Ishikawa (cell line): ENCODE results near the gene RNF220.

Source experiments
- CEBPB ChIP-seq: IDR thresholded peaks from 2 replicates; pipeline ENCODE4 v1.6.1; 2012
- CREB1 ChIP-seq: IDR thresholded peaks from 2 replicates; pipeline ENCODE4 v1.6.1; 2012; ENCODE audit warnings: low read depth
- EGR1 ChIP-seq: IDR thresholded peaks from 2 replicates; pipeline ENCODE4 v1.6.1; 2012
- EP300 ChIP-seq: IDR thresholded peaks from 2 replicates; pipeline ENCODE4 v1.6.1; 2012; ENCODE audit warnings: borderline replicate concordance
- FOXM1 ChIP-seq: IDR thresholded peaks from 2 replicates; pipeline ENCODE4 v1.6.1; 2012; ENCODE audit warnings: low read depth, borderline replicate concordance
- NFIC ChIP-seq: IDR thresholded peaks from 2 replicates; pipeline ENCODE4 v1.6.1; 2012
- RAD21 ChIP-seq: IDR thresholded peaks from 2 replicates; pipeline ENCODE4 v1.6.1; 2012; ENCODE audit warnings: low read depth
- TAF1 ChIP-seq: IDR thresholded peaks from 2 replicates; pipeline ENCODE4 v1.6.1; 2012; ENCODE audit warnings: low read depth, mild to moderate bottlenecking
- TCF12 ChIP-seq: IDR thresholded peaks from 2 replicates; pipeline ENCODE4 v1.6.1; 2012; ENCODE audit warnings: low read depth
- YY1 ChIP-seq: IDR thresholded peaks from 2 replicates; pipeline ENCODE4 v1.6.1; 2012; ENCODE audit warnings: low read depth
- ZBTB7A ChIP-seq: IDR thresholded peaks from 2 replicates; pipeline ENCODE4 v1.6.1; 2012; ENCODE audit warnings: low read depth
- TF ChIP-seq, protein P1 (sequence below): IDR thresholded peaks from 2 replicates; pipeline ENCODE4 v1.6.1; 2012; ENCODE audit warnings: low read depth, mild to moderate bottlenecking
- TF ChIP-seq, protein P2 (sequence below): IDR thresholded peaks from 2 replicates; pipeline ENCODE4 v1.6.1; 2012
- TF ChIP-seq, protein P3 (sequence below): IDR thresholded peaks from 2 replicates; pipeline ENCODE4 v1.6.1; 2012

DNA sequence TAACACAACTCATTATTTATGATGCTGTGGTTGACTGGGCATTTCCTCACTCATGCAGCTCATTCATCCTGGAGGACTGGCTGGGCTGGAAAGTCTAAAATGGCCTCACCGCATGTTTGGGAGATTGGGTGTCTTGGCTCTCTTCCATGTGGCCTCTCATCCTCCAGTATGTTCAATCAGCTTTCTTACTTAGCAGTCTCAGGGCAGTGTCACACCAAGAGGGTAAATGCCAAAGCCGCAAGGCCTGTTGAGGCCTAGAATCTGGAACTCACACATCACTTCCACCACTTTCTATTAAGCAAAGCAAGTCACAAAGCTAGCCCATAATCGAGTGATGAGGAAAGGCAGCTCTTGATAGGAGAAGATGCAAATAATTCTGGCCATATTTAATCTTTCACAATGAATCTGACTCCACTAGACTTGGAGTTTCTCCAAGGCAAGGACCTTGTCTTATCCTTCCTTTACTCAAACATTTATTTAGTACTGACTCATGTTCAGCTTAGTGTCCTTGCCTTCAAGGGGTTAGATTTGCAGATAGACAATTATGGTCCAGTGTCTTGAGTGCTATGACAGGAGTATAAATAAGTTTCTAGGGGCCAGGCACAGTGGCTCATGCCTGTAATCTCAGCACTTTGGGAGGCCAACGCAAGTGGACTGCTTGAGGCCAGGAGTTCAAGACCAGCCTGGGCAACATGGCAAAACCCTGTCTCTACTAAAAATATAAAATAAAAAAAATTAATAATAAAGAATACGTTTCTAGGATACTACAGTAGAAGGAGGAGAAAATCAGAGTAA lies 224.1 kb downstream of the RNF220 start:
- TF ChIP-seq YY1 (peak; percentile 56; the same call in 1 of the 2 replicates), EP300 (no peak), FOXM1 (no peak), ZBTB7A (no peak), TAF1 (no peak), CEBPB (no peak), TCF12 (0 out of 2 replicates have a peak, but pooled peaks have one; percentile 19), RAD21 (no peak), NFIC (peak; percentile 47), CREB1 (no peak), EGR1 (no peak)
- TF ChIP-seq, protein P1, sequence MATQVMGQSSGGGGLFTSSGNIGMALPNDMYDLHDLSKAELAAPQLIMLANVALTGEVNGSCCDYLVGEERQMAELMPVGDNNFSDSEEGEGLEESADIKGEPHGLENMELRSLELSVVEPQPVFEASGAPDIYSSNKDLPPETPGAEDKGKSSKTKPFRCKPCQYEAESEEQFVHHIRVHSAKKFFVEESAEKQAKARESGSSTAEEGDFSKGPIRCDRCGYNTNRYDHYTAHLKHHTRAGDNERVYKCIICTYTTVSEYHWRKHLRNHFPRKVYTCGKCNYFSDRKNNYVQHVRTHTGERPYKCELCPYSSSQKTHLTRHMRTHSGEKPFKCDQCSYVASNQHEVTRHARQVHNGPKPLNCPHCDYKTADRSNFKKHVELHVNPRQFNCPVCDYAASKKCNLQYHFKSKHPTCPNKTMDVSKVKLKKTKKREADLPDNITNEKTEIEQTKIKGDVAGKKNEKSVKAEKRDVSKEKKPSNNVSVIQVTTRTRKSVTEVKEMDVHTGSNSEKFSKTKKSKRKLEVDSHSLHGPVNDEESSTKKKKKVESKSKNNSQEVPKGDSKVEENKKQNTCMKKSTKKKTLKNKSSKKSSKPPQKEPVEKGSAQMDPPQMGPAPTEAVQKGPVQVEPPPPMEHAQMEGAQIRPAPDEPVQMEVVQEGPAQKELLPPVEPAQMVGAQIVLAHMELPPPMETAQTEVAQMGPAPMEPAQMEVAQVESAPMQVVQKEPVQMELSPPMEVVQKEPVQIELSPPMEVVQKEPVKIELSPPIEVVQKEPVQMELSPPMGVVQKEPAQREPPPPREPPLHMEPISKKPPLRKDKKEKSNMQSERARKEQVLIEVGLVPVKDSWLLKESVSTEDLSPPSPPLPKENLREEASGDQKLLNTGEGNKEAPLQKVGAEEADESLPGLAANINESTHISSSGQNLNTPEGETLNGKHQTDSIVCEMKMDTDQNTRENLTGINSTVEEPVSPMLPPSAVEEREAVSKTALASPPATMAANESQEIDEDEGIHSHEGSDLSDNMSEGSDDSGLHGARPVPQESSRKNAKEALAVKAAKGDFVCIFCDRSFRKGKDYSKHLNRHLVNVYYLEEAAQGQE = no peak
- TF ChIP-seq, protein P2, sequence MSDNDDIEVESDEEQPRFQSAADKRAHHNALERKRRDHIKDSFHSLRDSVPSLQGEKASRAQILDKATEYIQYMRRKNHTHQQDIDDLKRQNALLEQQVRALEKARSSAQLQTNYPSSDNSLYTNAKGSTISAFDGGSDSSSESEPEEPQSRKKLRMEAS = no peak
- TF ChIP-seq, protein P3, sequence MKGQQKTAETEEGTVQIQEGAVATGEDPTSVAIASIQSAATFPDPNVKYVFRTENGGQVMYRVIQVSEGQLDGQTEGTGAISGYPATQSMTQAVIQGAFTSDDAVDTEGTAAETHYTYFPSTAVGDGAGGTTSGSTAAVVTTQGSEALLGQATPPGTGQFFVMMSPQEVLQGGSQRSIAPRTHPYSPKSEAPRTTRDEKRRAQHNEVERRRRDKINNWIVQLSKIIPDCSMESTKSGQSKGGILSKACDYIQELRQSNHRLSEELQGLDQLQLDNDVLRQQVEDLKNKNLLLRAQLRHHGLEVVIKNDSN = no peak
